Left renal pelvis (tissue), 4 donors: ENCODE measurements around the gene R3HDM2. TPM values are rescaled to one million over a fixed set of nuclear protein-coding genes. Genes with fewer than 3 reads are reported as not detected.

Source experiments
- DNase-seq, 4 donors: peaks; one replicate each; pipeline ENCODE4 v3.0.0-alpha.2; 2013; ENCODE audit warnings: low read depth in 4 of 4, low spot score in 3 of 4
- polyA plus RNA-seq, 4 donors: library from polyadenylated mRNA; unstranded; fragments of 120-200 nt; gene quantifications; one replicate each; pipeline ENCODE4 v1.2.1, GENCODE V29; 2013; ENCODE audit not compliant: insufficient read length in 4 of 4

R3HDM2 gene
- polyA plus RNA-seq, 4 donors = 65.5 to 99.8 (median 76.4) TPM

- DNase-seq = no peak
Observed at GRCh38 chr12:57222286-57223190, 208.3 kb downstream of the R3HDM2 start.

GRCh38 chr12:57221169-57221917, 209.5 kb downstream of the R3HDM2 start:
- DNase-seq = no peak

- no peak for DNase-seq
Observed at GRCh38 chr12:57220770-57221168, 210.1 kb downstream of the R3HDM2 start.

GRCh38 chr12:57219993-57220754, 210.7 kb downstream of the R3HDM2 start:
- DNase-seq = no peak

- no peak for DNase-seq
Observed at GRCh38 chr12:57219205-57219992, 211.4 kb downstream of the R3HDM2 start.

GRCh38 chr12:57218030-57218853, 212.6 kb downstream of the R3HDM2 start:
- no peak for DNase-seq

- DNase-seq = no peak
Observed at GRCh38 chr12:57216921-57217879, 213.6 kb downstream of the R3HDM2 start.

- DNase-seq = no peak
Observed at GRCh38 chr12:57216014-57216911, 214.6 kb downstream of the R3HDM2 start, which contains the start of gene NXPH4. TSS of gene NXPH4 (plus strand) at chr12:57216794. CDS start at chr12:57216970, 176 bp downstream.

- DNase-seq = no peak
Observed at GRCh38 chr12:57215668-57216013, 215.2 kb downstream of the R3HDM2 start.

- no peak for DNase-seq
Observed at GRCh38 chr12:57215065-57215464, 215.8 kb downstream of the R3HDM2 start.

GRCh38 chr12:57214398-57214781, 216.5 kb downstream of the R3HDM2 start:
- no peak for DNase-seq

- DNase-seq = no peak
Observed at GRCh38 chr12:57213763-57214397, 217.0 kb downstream of the R3HDM2 start.

- DNase-seq = peak in 2 of 4 donors; percentile 60 to 72
Observed at GRCh38 chr12:57213058-57213715, 217.7 kb downstream of the R3HDM2 start.

GRCh38 chr12:57212701-57213057, 218.2 kb downstream of the R3HDM2 start:
- DNase-seq = no peak

- DNase-seq = no peak
Observed at GRCh38 chr12:57211791-57212700, 218.8 kb downstream of the R3HDM2 start.
